UCSD-AML1 (cell line): ENCODE data around the gene GJB5.

ENCODE experiments used
- DNase-seq: peaks from one replicate; lab custom pipeline; 2025; ENCODE audit not compliant: unreplicated experiment; lab: John Stamatoyannopoulos, UW

GJB5 gene

GRCh38 chr1:34792868-34793727, 38.3 kb downstream of the GJB5 start, which contains the start of gene GJA4:
Gene GJA4 (plus strand): TSS chr1:34792999. CDS start chr1:34794214, 1,215 bp downstream.
- no peak for DNase-seq

GRCh38 chr1:34794001-34794789, 39.3 kb downstream of the GJB5 start:
- DNase-seq, result no peak

GRCh38 chr1:34794790-34795180, 39.9 kb downstream of the GJB5 start:
- no peak for DNase-seq

- no peak for DNase-seq
Measured at GRCh38 chr1:34795916-34796315, 41.1 kb downstream of the GJB5 start.

GRCh38 chr1:34796990-34797389, 42.1 kb downstream of the GJB5 start:
- DNase-seq, result no peak

- DNase-seq, result no peak
Measured at GRCh38 chr1:34800214-34800613, 45.4 kb downstream of the GJB5 start.

GRCh38 chr1:34803770-34804169, 48.9 kb downstream of the GJB5 start:
- no peak for DNase-seq

GRCh38 chr1:34806396-34806795, 51.5 kb downstream of the GJB5 start:
- no peak for DNase-seq
